Measurements from ENCODE around the gene SMOC1.
A peak's percentile ranks its signal among the peaks of the same experiment; 100 is the strongest.

The SMOC1 gene

GRCh38 chr14:70013271-70013873 is 134.2 kb downstream of the SMOC1 start:
- DNase-seq: no peak

- DNase-seq: no peak
These were observed 135.3 kb downstream of the SMOC1 start for GRCh38 chr14:70014406-70015095.

GRCh38 chr14:70018230-70018629 is 139.0 kb downstream of the SMOC1 start:
- no peak for DNase-seq

- DNase-seq: no peak
These were observed 139.5 kb downstream of the SMOC1 start for GRCh38 chr14:70018713-70019211.

GRCh38 chr14:70019695-70020094 is 140.5 kb downstream of the SMOC1 start:
- no peak for DNase-seq

GRCh38 chr14:70020352-70021170 is 141.3 kb downstream of the SMOC1 start:
- DNase-seq: no peak

- no peak for DNase-seq
These were observed 142.5 kb downstream of the SMOC1 start for GRCh38 chr14:70021548-70022220.

- no peak for DNase-seq
These were observed 143.7 kb downstream of the SMOC1 start for GRCh38 chr14:70022771-70023445.

GRCh38 chr14:70023871-70024270 is 144.7 kb downstream of the SMOC1 start:
- no peak for DNase-seq

GRCh38 chr14:70027785-70028428 is 148.7 kb downstream of the SMOC1 start:
- DNase-seq: peak; percentile 68

GRCh38 chr14:70029296-70030132 is 150.3 kb downstream of the SMOC1 start:
- DNase-seq: no peak

GRCh38 chr14:70032016-70032415 is 152.8 kb downstream of the SMOC1 start:
- no peak for DNase-seq

- no peak for DNase-seq
These were observed 153.2 kb downstream of the SMOC1 start for GRCh38 chr14:70032447-70032846.

GRCh38 chr14:70033116-70033515 is 153.9 kb downstream of the SMOC1 start:
- no peak for DNase-seq

GRCh38 chr14:70033561-70033960 is 154.3 kb downstream of the SMOC1 start:
- DNase-seq: no peak

- DNase-seq: no peak
These were observed 155.0 kb downstream of the SMOC1 start for GRCh38 chr14:70034257-70034656.

GRCh38 chr14:70036665-70037064 is 157.4 kb downstream of the SMOC1 start:
- no peak for DNase-seq

- DNase-seq: no peak
These were observed 163.8 kb downstream of the SMOC1 start for GRCh38 chr14:70043001-70043400.

GRCh38 chr14:70045310-70045709 is 166.1 kb downstream of the SMOC1 start:
- no peak for DNase-seq

GRCh38 chr14:70045844-70046535 is 166.8 kb downstream of the SMOC1 start:
- DNase-seq: peak; percentile 86

All from NCI-H2107 (cell line).